HS-5 (cell line): Measurements from ENCODE around the gene HEBP1.

Experiments
- DNase-seq: peaks from one replicate; pipeline ENCODE4 v3.0.0-alpha.2; 2012; ENCODE audit warnings: low read depth

The HEBP1 gene

GRCh38 chr12:12990700-12991468 is 9.2 kb downstream of the HEBP1 start:
- no peak for DNase-seq

- no peak for DNase-seq
Observed at GRCh38 chr12:12987421-12987820, 12.6 kb downstream of the HEBP1 start.

GRCh38 chr12:12986775-12987331 is 13.2 kb downstream of the HEBP1 start:
- no peak for DNase-seq

- no peak for DNase-seq
Observed at GRCh38 chr12:12985817-12986408, 14.2 kb downstream of the HEBP1 start.

GRCh38 chr12:12984149-12984548 is 15.9 kb downstream of the HEBP1 start:
- no peak for DNase-seq

GRCh38 chr12:12983420-12984035 is 16.5 kb downstream of the HEBP1 start:
- DNase-seq = peak; percentile 44

- DNase-seq = no peak
Observed at GRCh38 chr12:12982331-12982730, 17.7 kb downstream of the HEBP1 start.

- peak; percentile 94 for DNase-seq
Observed at GRCh38 chr12:12979731-12980259, 20.3 kb downstream of the HEBP1 start.

GRCh38 chr12:12979126-12979525 is 20.9 kb downstream of the HEBP1 start:
- no peak for DNase-seq

- DNase-seq = no peak
Observed at GRCh38 chr12:12977231-12977630, 22.8 kb downstream of the HEBP1 start.

- peak; percentile 93 for DNase-seq
Observed at GRCh38 chr12:12976366-12976765, 23.7 kb downstream of the HEBP1 start.

- no peak for DNase-seq
Observed at GRCh38 chr12:12975322-12976077, 24.6 kb downstream of the HEBP1 start.

- DNase-seq = no peak
Observed at GRCh38 chr12:12974211-12974610, 25.9 kb downstream of the HEBP1 start.

GRCh38 chr12:12973019-12973418 is 27.0 kb downstream of the HEBP1 start:
- DNase-seq = no peak

GRCh38 chr12:12965836-12966235 is 34.2 kb downstream of the HEBP1 start:
- no peak for DNase-seq

- DNase-seq = no peak
Observed at GRCh38 chr12:12964255-12964654, 35.8 kb downstream of the HEBP1 start.

GRCh38 chr12:12960639-12961209 is 39.3 kb downstream of the HEBP1 start:
- DNase-seq = no peak

GRCh38 chr12:12958886-12959285 is 41.2 kb downstream of the HEBP1 start:
- no peak for DNase-seq

GRCh38 chr12:12954878-12955625 is 45.0 kb downstream of the HEBP1 start:
- DNase-seq = no peak

- no peak for DNase-seq
Observed at GRCh38 chr12:12954356-12954755, 45.7 kb downstream of the HEBP1 start.

- no peak for DNase-seq
Observed at GRCh38 chr12:12952036-12952435, 48.0 kb downstream of the HEBP1 start, which contains the start of gene GPRC5D. Gene GPRC5D (minus strand): TSS chr12:12952170. CDS start chr12:12950384, 1,786 bp downstream.
